CD4-positive, alpha-beta T cell treated with Interleukin-4 for 1 hour (primary cell): ENCODE measurements around the gene STMN1.

Experiments
- DNase-seq, 2 donors: peaks; one replicate each; pipeline ENCODE4 v3.0.0-alpha.2; 2020 to 2022

The STMN1 gene

DNA sequence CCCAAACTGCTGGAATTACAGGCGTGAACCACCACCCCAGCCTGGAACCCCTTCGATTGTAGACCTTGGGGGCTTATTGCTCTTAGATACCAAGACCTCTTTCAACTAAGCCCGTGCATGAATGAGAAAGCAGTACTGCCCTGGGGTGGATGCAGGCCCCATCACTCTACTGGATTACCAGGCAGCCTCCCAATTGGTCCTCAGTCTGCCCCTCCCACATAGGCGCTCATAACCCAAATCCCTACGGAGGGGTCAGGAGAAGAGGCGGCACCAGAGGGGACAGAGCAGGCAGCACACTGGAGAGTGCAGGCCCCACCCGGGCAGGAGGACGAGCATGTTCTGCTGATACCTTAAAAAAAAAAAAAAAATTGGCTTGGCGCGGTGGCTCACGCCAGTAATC is 12.4 kb upstream of the STMN1 start:
- DNase-seq: no peak

DNA sequence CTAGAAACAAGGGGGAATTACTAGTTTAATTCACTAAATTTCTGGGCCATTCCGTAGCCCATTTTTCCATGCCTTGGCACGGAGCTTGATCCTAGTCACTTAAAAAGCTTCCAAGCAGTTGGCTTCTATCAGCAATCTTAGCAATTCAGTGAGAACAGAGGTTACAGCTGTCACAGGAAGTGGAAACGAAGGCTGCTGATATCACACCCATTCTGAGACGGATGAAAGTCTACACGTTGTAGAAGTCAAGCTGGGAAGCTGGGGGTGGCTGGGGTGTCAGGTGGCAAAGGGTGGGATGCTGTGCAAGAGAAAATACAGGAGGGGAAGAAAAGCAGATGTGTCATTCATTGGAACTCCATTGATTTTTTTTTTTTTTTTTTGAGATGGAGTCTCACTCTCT is 11.8 kb upstream of the STMN1 start:
- DNase-seq: peak; percentile 13 to 36

DNA sequence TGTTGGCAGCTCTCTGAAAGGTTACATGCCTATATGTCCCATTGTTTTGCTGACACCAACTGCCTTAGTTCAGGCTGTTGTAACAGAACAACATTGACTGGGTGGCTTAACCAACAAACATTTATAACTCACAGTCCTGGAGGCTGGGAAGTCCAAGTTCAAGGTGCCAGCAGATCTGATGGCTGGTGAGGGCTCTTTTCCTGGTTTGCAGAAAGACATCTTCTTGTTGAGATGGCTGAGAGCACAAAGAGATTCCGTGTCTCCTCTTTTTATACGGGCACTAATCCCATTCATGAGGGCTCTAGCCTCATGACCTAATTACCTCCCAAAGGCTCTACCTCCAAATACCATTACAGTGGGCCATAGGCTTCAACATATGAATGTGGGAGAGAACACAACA is 10.2 kb upstream of the STMN1 start:
- no peak for DNase-seq

GRCh38 chr1:25914074-25914995 is 8.1 kb upstream of the STMN1 start:
- DNase-seq: no peak

GRCh38 chr1:25913206-25913605 is 7.0 kb upstream of the STMN1 start:
- no peak for DNase-seq

GRCh38 chr1:25912076-25912831 is 6.0 kb upstream of the STMN1 start:
- DNase-seq: no peak

GRCh38 chr1:25911162-25911561 is 4.9 kb upstream of the STMN1 start:
- no peak for DNase-seq

DNA sequence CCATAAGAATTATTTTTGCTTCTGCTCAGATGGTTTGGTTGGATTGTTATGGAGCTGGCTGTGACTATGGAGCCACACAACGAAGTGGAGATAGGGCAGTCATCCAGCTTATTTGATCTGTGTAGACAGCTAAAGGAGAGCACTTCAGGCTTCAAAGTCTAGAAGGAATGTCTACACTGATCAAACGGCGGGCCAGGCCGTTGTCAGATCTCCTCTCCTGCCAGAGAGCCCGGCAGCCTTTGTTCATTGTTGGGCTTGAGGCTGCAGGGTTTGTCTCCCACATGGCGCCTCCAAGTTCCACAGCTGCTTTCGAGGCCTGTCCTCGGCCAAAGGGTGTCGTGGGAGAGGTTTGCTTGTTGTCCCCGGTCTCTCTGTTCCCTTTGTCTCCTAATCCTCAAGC is 2.8 kb upstream of the STMN1 start:
- DNase-seq: no peak

GRCh38 chr1:25908161-25908560 is 1.9 kb upstream of the STMN1 start:
- DNase-seq: no peak

- DNase-seq: no peak
These were observed 1.4 kb upstream of the STMN1 start for GRCh38 chr1:25907601-25908000.

- DNase-seq: peak; percentile 15 to 44
These were observed 553 bp upstream of the STMN1 start for GRCh38 chr1:25906644-25907300.

GRCh38 chr1:25904943-25905679 is 1.1 kb downstream of the STMN1 start:
- peak; percentile 93 for DNase-seq

DNA sequence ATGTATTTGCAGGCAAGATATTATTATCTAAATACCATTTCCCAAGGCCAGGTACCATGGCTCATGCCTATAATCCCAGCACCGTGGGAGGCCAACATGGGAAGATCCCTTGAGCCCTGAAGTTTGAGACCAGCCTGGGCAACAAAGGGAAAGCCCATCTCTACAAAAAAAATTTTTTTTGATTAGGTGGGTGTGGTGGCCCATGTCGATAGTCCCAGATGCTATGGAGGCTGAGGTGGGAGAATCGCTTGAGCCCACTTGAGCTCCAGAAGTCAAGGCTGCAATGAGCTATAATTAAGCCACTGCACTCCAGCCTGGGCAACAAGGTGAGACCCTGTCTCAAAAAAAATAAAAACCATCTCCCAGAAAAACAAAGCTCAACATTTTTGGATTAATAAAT is 2.2 kb downstream of the STMN1 start:
- DNase-seq: no peak

- DNase-seq: no peak
These were observed 3.8 kb downstream of the STMN1 start for GRCh38 chr1:25902462-25902861.

GRCh38 chr1:25900219-25900618 is 6.0 kb downstream of the STMN1 start:
- DNase-seq: no peak

DNA sequence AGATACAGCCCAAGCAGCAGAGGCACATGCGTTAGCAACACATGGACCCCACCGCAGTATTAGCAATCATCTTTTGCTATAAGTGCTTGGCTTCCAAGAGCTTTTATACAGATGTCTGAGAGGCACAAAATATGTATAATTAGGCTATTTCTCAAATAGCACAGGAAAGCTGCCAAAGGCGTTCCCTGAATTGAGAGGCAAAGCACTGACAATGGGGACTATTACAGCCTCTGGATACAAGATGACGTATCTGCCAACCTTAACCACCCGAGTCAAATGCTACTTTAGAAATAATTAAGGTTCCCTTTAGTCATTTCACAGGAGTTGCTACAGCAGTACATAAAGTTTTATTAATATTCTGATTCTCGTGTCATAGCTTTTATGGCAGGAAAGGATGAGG is 6.4 kb downstream of the STMN1 start:
- DNase-seq: no peak

- DNase-seq: no peak
These were observed 7.8 kb downstream of the STMN1 start for GRCh38 chr1:25898223-25899015.

DNA sequence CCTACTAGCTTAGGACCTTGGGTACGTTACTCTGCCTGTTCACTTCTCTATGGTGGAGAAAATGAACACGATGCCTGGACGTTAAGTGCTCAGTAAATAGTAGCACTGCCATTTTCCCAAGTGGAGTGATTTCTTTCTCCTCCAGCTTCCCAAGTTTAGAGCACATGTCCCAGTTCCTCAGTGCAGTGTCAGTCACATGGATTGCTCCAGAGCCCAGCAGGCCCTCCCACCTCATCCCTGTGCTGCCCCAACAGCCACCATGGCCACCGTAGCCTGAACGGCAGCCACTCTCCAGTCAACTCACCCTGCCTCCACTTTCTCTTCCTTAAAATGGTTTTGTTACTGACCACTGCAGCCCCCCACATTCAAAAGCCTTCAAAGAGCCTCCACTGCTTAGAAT is 8.5 kb downstream of the STMN1 start:
- DNase-seq: no peak

DNA sequence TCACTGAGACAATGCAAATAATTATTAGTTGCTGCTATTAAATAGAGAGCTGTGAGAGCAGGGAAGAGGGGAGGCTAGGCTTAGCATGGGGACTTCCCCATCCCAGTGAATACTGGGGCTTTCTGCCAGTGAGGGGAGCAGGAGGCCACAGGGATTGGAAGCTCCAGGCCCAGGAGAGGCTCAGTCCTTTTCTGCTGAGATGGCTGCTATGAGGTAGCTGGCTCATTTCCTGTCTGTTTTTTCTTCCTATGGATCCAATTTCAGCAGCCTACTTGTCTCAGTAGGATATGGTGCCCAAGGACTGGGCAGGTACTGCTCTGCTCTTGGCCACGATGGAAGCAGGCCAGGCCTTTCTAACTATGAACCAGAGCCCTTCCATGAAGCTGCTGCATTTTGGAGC is 10.0 kb downstream of the STMN1 start:
- DNase-seq: no peak

DNA sequence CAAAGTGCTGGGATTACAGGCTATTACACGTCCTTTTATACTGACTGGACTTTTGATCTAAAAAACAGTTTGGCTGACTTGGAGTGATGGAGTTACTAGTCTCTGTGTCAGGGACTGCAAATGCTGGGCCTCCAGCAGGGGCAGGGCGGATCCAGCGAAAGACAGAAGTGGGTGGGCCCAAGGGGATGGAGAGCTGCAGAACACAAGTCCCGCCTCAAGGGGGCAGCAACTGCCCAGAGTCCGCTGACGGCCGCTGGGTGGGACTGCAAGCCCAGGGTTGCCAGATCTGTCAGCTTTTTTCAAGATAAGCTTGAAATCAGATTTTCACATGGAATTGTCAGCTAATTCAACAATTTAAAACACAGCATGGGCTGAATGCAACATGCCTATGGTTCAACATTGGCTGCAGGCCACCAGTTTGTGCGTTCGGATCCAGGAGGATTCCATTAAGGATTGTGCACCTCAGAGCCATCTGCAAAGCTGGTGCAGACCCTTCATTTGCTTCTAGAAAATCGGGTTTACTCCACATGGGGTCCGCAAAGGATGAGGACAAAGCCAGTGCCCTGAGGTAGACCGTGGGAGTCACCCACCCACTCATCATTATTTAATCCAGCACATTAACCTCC is 10.7 kb downstream of the STMN1 start:
- peak; percentile 93 to 94 for DNase-seq

DNA sequence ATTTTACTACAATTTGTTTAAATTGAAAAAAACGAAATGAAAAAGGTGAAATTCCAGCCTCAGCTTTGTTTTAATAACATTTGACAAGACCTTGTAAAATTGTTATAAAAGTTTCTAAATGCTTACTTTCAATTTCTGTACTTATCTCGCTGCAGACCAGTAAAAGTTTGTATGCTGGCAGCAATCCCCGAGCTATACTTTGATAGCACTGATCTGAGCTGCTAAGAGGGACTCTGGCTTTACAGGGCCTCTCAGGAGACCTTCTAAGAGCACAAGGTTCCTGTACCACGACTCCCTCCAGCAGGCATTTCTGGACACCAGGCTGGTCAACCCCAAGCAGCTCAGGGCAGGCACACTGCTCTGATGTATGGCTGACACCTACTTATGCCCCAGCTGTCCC is 13.1 kb downstream of the STMN1 start:
- no peak for DNase-seq

DNA sequence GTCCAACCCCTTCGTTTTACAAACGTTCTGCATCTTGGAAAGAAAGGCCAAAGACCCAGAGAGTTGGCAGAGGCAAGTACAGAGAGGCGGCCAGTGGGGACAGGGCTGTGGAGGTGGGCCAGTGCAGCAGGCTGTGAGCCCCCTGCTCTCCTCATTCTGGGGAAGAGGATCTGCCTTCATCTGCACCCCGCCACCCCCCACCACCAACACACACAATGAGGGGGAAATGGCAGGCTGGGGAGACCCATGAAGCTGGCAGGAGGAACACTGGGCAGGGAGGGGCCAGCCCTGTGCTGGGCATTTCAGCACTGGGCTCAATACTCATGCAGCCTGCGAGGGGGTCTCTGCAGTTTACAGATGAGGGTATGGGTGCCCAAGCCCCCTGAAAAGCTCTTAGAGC is 14.6 kb downstream of the STMN1 start:
- DNase-seq: no peak
